Measurements from ENCODE around the gene SLC17A4.

DNA sequence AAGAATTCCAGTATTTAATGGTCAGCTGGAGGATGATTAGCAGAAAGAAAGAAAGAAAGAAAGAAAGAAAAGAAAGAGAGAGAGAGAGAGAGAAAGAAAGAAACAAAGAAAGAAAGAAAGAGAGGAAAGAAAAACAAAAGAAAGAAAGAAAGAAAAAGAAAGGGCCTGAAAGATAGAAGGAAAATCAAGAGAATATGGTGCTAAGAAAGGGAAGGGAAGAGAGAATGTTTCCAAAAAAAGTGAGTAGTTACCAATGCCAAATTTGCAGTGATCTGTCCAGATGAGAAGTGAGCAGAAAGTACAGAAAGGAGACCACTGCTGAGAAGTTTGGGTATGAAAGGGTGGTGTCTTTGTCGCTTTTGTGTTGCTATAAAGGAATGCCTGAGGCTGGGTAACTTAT is 26.6 kb downstream of the SLC17A4 start:
- TF ChIP-seq, protein P1, sequence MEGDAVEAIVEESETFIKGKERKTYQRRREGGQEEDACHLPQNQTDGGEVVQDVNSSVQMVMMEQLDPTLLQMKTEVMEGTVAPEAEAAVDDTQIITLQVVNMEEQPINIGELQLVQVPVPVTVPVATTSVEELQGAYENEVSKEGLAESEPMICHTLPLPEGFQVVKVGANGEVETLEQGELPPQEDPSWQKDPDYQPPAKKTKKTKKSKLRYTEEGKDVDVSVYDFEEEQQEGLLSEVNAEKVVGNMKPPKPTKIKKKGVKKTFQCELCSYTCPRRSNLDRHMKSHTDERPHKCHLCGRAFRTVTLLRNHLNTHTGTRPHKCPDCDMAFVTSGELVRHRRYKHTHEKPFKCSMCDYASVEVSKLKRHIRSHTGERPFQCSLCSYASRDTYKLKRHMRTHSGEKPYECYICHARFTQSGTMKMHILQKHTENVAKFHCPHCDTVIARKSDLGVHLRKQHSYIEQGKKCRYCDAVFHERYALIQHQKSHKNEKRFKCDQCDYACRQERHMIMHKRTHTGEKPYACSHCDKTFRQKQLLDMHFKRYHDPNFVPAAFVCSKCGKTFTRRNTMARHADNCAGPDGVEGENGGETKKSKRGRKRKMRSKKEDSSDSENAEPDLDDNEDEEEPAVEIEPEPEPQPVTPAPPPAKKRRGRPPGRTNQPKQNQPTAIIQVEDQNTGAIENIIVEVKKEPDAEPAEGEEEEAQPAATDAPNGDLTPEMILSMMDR (CRISPR knock-in tag; IDR thresholded peaks at IDR 0.05), result no peak
- TF ChIP-seq, protein P2, sequence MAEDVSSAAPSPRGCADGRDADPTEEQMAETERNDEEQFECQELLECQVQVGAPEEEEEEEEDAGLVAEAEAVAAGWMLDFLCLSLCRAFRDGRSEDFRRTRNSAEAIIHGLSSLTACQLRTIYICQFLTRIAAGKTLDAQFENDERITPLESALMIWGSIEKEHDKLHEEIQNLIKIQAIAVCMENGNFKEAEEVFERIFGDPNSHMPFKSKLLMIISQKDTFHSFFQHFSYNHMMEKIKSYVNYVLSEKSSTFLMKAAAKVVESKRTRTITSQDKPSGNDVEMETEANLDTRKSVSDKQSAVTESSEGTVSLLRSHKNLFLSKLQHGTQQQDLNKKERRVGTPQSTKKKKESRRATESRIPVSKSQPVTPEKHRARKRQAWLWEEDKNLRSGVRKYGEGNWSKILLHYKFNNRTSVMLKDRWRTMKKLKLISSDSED (CRISPR knock-in tag; IDR thresholded peaks at IDR 0.05), result no peak
- TF ChIP-seq NCOA1 (CRISPR knock-in tag; IDR thresholded peaks at IDR 0.05) (no peak), RBM39 (IDR thresholded peaks at IDR 0.05; ENCODE audit: low read depth, low read length, poor library complexity, severe bottlenecking) (no peak), POLR2AphosphoS5 (IDR thresholded peaks at IDR 0.05; ENCODE audit: low read depth, low read length) (no peak), EP300 (IDR thresholded peaks at IDR 0.05; ENCODE audit: low read depth in 2 of 2, low read length in 2 of 2) (no peak), EP300 (CRISPR knock-in tag; IDR thresholded peaks at IDR 0.05; ENCODE audit: borderline replicate concordance) (no peak), ZNF773 (CRISPR knock-in tag; IDR thresholded peaks at IDR 0.05; ENCODE audit: borderline replicate concordance) (no peak)

All from HepG2 (cell line).